HG03575 (cell line): ENCODE measurements around the gene MSANTD2.
"Not testable (repeated sequence)": the region's sequence is repeated elsewhere in the genome, so short reads cannot be mapped to it uniquely, and the experiment has no call there.

Source experiments
- ATAC-seq: cut with Tn5 transposase; IDR thresholded peaks from one replicate; pipeline ENCODE4 v1.9.1; 2021; ENCODE audit not compliant: unreplicated experiment, insufficient number of reproducible peaks, low FRiP score; ENCODE audit errors: extremely low read depth

MSANTD2 gene

DNA sequence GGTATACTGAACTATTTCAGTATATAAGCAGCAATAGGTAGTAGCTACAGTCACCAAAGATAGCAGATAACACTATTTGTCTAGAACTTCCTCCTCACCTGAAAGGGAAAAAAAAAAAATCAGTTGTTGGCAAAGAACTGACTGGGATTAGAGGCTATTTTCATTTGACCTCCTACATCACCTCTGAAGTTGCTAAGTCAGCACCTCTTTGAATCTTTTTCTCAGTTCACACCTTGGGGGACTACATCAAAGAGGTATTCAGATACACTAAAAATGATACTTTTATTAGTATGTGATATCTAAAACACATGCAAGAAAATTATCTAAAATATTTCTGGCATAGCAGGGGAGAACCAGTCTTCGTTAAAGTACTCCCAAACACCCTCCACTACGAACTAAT, 16.2 kb downstream of the MSANTD2 start:
- no peak for ATAC-seq

DNA sequence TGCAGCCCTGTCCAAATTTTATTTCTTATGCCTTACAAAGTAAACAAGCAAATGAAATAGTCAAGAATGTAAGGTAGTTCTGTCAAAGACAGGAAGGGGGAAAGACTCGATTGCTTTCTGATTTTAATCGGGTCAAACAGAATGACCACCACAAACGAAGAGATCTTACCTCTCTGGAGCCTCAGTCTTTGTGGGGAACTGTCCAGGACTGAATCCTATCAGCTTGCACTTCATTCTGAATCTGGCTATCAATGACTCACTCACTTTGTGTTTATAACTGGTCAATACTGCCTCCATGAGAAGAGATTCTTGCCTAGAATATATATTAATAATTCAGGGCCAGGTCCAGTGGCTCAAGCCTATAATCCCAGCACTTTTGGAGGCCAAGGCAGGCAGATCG, 17.2 kb downstream of the MSANTD2 start:
- ATAC-seq: no peak

DNA sequence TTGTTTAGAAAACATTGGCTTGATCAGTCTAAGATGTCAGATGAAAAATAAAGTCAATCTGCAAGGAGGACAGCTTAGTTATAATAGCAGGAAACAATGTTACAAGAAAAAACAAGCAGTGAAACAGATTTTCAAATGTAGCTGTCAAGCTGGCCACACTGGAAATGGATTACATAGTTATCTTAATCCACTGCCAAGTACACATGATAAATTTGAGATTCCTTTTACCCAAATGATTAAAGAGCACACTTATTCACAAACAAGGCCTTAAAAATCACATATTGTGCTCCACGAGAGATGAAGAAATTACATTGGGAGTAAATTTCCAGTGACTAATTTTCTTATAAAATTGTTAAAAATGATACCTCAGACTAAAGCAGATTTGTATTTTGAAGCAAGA, 20.6 kb downstream of the MSANTD2 start:
- ATAC-seq: no peak

DNA sequence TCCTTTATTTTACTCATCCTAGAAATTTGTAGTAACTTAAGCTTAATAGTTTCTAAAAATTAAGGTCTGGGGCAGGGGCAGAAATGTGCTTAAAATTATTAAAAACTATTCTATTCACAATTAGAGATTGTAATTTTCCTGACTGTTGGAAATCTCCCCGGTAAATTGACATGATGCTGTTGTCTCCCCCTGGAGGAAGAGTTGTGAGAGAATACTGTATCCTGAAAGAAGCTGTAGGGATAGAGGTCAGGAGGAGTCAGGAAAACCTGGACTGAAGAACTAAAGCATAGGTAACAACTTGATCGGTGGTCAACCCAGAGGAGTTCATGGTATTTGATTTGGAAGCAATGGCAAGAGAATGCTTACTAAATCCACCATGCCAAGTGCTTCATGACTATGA, 21.9 kb downstream of the MSANTD2 start:
- ATAC-seq: no peak

DNA sequence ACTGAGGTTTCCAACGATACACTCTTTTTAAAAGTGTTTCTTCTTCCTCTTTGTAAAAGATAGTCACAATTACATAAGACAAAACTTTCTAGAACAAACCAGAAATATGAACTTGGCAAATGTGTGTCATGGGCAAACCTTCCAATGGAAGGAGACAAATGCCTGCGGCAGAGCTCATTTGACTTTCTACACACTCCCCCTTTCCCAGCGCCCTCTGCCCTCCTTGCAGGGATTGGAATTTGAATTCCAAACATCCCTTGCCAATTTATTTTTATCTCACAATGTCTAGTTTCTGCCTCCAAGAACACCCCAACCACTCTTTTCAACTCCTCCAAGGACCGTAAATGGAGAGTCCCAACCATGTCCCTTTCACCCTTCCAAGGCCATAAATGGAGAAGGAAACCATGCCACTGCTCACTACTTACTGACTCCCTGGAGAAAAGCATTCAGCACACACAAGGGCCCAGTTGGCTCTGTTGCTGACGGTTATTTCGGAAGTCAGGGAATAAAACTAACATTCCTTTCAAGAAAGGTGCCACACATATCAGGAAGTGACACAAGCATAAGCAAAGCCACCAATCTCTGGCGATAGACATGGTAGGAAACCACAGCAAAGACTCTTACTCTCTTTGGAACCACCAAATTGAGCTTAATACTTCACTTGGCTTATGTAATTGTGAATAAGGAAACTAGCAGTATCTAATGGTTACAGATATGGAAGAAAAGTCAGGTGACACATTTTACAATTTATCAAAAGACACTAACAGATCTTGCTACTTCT, 23.2 kb downstream of the MSANTD2 start:
- ATAC-seq: no peak

DNA sequence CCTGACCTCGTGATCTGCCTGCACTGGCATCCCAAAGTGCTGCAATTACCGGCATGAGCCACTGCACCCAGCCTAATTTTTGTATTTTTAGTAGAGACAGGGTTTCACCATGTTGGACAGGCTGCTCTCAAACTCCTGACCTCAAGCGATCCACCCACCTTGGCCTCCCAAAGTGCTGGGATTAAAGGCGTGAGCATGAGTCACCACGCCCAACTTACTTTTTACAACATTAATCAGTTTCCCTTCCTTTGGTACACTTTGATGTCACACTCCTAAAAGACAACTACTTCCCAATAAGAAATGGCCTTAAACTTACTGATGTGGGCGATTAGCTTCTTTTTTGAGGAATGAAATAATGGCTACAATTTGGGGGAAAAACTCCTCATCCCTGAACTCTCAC, 29.2 kb downstream of the MSANTD2 start:
- not testable (repeated sequence) for ATAC-seq

DNA sequence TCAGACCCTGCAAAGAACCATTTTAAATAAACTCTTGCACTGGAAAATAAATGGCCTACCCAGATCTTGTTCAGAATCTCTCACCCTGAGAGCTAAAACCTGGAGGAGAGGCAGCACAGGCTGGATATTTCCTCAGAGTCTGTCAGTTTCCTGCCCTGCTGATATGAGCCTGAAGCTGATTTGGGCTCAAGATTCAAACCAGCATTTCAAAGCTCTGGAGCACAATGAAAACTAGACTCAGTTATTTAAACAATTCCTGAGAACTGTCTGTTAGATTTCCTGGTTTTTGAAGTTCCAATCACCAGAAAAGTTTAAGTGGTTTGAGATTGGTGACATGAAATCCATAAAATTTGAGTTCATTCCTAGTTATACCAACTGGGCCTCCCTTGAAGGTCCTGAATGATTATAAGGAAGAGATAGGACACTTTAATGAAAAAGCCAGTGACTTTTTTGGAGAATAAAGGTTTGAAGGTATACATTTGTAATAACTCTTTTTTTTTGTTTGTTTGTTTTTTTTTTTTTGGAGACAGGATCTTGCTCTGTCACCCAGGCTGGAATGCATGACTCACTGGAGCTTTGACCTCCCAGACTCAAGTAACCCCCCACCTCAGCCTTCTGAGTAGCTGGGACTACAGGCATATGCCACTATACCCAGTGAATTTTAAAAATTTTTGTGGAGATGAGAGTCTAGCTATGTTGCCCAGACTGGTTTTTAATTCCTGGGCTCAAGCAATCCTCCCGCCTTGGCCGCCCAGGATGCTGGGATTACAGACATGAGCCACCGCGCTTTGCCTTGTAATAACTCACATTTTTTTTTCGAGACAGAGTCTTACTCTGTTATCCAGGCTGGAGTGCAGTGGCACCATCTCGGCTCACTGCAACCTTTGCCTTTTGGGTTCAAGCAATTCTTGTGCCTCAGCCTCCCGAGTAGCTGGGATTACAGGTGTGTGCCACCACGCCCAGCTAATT, 30.1 kb downstream of the MSANTD2 start:
- ATAC-seq: no peak

DNA sequence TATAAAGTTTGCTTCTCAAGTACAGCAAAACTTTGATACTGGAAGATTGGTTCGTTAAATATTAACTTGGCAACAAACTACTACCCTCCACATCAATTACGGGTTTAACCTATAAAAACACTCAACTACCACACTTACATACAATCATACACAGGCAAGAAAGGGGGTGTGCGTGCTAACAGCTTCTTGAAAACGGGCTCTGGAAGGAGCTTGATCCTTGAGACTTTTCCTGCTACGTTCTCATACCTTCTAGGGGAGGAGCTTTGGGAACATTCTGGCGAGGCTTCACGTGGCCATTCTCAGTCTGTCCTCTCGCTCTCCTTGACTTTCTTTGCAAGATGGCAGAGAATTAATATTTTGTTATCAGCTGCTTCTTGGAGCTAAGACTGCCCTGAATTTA, 31.3 kb downstream of the MSANTD2 start:
- ATAC-seq: no peak

DNA sequence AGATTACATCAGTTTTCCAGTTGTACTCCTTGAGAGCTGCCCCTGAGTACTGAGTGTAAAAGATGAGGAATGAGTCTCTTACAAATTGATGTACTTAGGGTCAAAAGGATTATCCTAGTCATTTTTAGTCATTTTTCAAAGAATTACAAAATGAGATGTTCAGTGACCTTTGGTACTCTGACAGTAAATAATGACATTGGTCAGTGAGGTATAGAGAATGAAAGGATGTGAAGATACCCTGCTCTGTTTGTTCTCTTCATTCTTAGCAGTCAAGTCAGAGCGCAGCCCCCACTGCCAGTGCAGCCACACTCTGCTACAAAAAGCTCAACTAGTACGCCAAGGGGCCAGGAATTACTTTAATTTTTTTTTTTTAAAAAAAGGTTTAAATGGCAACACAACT, 34.0 kb downstream of the MSANTD2 start:
- no peak for ATAC-seq

DNA sequence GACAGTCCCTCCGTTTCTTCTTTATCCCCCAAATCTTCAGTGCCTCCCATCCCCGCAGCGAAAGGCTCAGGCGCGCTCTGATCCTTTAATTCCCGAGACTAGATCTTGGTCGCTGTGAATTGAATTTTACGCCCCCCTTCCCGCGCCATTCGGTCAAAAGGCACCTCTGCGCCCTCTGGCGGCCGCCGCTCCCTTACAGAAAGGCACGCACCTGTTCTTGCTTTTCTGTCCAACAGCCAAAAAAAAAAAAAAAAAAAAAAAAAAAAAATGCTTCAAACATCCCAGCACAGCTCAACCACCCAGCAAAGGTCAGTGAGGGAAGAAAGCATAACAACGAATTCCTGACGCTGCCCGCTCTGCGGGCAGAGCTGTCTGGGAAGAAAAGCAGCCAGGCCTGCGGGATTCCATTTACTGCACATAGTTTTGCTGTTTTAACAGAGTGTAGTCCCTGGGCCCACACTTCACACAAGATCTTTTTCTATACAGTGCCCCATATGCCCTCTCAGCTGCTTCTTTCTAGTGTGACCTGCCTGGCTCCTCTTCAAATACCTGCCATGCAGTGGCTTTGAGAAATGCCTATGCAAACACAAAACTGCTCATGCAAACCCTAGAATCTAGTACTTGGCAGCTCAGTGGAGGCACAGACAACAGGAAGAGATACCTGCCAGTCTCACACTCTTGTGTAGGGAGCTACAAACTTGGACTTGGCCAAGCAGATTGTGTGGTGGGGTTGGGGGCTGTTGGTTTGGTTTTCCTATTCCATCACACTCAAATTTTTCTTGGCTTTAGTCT, 36.9 kb downstream of the MSANTD2 start:
- no peak for ATAC-seq

DNA sequence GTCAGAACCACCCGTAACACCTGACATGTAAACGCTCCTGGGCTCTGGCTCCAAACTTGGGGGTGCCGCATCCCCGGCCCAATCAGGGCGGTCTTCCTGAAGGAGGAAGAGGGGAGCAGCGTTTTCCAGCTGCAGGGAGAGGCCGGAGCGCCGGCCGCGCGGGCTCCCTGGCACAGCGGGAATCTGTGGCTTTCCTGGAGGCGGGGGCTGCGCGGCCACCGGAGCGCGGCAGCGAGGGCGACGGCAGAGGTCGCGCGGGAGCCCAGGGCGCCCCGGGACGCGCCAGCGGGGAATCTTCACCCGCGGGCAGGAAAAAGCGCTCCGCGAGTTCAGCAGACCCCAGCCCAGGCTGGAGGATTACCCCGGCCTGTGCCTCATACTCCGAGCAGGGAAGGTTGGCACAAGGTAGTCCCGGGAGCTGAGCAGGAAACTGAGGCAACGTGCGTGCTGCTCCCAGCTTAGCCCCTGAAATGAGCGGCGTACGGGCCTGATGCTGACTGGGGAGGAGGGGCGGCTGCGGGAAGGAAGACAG, 37.5 kb downstream of the MSANTD2 start:
- no peak for ATAC-seq

DNA sequence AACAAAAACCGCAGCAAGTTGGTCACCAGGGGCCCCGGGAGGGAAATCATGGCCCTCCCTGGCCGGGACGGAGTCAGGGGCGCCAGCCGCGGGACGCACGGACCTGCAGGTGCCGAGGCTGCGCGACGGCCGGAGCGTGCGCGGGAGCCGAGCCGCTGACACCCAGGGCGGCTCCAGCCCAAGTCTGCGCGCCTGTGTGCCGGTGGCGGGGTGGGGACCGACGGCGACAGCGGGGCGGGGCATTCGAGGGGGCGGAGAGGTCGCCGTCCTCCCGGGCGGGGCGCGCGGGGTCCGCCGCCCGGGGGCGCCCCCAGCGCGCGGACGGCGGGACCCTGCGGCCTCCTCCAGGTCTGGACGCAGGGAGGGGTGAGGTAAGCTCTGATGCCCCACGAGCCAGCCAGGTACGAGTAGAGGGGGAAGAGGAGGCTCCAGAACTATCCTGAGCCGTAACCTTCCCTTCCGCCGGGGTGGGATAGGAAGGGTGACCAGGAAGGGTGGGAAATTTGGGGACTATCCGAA, 38.0 kb downstream of the MSANTD2 start, which contains the start of gene ESAM:
ESAM (minus strand) TSS at position 186 of the 519 bp plus-strand sequence; CDS start at position 50, 136 bp downstream.
- no peak for ATAC-seq

DNA sequence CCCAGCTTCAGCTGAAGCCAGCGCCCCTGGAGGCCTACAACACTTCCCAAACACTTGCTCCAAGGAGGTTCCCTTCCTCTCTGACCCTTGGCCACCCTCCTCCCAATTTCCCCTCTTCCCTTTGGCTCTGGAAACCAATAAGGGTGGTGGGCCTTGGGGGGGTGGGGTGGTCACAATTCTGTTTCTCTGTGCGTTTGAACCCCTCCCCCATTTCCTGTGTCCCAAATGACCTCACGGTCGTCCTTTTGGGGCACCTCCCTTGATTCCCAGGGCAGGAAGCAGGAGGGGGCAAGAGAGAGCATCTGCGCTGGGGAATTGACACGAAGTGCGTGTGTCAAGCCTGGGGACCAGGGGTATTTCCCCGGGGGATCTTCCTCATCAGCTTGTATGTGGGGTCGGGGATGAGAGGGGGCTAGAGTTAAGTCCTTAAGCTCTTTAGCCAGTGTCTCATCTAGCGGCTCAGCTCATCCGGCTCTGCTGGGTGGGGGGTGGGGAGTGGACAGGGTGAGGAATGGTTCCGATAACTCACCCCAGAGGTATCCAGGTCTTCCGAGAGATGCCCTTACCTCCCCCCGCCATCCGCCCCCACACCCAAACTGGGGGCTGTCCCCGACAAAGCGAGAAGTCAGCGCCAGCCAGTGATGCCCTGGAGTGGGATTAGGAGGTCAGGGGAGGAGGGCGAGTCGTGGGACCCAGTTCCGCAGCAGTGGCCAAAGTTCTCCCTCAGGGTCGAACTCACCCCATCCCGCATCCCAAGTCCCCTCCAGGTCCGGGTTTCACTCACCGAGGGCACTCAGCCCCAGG, 38.7 kb downstream of the MSANTD2 start:
- no peak for ATAC-seq

DNA sequence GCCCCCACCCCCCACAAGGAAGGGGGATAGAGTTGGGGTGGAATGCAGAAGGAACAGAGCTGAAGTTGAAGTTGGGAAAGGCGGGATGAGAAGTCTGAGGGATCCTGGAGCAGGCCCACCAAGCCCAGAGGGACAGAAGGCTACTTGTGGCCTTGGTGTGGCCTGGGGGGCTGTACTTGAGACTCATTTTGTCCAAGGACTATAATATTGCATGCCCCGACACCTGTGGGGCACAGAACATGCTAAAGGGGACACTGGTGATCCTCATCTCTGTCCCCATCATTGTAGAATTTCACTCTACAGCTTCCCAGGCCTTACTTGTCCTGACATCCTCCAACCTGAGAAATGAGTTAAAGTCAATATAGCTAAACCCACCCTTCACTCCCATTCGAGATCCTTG, 39.4 kb downstream of the MSANTD2 start:
- ATAC-seq: no peak

DNA sequence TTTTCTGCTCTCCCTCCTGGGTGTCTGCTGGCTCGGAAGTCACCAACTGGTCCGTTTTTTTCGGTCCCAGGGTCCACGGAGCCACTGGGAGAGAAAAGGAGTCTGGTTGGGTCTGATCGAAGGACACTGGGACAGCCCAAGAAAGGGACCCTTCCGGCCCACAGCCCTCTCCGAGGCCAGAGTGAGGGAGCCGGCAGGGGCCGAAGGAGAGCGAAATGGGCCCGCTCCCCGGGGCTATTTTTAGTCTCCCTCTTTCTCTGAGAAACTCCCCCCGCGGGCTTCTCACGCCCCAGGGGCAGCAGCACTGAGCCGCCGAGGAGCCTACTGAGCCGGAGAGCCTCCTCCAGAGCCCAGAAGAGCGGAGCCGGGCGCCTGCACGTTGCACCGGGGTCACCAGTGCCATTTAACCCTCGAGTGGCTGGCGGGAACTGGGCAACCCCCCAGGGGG, 40.0 kb downstream of the MSANTD2 start:
- ATAC-seq: no peak

DNA sequence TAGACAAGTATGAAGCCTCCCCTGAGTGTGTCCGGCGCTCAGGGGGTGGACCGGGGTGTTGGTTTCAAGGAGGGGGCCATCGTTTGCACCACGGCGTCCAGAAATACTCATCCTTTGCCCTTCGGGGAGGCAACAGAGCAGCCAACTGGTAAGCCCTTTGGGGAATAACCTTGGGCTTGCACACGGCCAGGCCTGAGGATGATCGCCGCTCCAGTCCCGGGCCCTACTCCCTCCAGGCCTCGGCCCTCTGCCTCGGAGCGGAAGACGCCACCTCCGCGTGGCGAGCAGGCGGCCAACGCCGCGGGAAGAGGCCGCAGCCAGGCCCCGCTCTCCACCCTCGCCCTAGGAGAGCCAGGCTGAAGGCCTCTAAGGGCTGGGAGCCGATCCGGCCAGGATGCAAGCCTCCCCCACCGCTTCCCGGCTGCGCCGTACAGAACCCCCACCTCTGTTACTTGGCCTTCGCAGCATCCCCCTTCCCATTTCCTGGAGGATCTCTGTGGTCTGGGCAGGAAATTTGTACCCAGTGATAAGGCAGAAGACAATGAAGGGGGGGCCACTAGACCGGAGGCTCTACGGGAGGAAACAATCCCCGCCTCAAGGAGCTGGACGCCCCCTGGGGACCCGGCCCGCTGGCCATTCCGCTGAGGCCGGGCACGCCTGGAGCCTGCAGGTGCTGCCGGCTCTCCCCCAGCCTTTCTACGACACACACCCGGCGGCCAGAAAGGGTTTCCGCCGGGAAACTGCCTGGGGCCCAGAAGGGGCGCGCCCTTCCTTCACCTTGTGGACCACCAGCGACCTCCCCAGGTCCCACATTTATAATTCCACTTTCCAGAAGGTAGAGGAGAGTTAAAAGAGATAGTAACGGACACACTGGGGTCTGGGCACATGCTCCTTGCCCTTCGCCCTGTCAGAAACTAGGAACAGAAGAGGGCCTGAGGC, 40.7 kb downstream of the MSANTD2 start:
- no peak for ATAC-seq
